Measurements from ENCODE around the gene EFHB. TPM values are rescaled to one million over a fixed set of nuclear protein-coding genes. Genes with fewer than 3 reads are reported as not detected.
"Not testable (repeated sequence)": the region's sequence is repeated elsewhere in the genome, so short reads cannot be mapped to it uniquely, and the experiment has no call there.

The EFHB gene, protein sequence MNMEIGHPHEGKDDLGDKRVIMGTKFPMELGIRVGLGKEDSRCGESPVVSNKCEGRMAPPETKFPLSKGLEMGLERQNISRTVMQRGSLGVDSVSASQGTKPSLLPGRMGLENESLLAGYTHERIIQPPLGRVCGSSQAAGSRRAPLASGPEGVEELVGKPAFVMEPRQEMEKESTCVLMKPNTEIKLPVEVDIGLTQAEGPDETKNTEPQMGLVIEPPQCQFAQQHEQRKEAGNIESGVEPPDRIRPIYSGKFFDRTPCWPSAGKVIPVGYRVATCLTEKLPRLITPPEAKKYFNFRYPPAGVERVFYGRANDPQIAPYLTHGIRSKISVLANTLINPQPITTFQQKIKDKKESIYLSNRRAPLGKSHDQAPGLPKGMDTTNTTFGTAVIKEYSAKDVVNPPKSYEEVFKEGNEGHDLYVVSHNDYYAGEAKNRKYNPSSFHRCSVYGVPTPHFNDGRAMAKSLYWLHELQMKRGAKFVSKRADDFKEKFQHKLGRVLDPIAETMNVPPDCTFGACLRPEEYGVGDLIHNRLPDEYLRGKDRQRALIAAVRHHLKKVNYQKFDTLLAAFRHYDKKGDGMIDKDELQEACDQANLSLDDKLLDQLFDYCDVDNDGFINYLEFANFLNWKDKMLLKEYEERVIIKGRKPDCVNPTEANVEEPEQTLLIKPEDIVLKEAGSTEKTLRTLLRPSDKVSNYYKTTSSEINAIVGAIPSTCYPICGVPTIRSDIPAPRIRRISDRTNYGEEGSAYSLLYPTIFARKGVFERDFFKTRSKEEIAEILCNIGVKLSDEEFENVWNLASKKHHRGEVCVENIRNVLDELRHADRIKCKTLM
- total RNA-seq: 0.20 and 0.32 TPM in 2 replicates

DNA sequence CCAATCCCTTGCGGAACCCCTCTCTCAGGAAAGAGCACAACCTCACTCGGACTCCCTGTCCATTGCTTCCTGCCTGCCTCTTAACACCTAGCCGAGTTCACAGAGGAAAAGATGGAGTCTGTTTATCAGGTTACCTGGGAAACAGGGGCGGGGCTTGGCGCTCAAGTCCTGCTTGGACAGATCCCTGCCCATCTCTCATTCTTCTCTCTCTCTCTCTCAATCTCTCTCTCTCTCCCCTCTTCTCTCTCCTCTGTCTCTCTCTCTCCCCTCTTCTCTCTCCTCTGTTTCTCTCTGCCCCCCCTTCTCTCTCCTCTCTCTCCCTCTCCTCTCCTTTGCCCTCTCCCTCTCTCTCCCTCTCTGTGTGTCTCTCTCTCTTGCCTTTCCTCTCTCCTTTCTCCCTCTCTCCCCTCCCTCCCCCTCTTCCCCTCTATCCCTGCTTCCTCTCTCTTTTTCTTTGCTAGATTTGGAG, at the start of gene EFHB:
TSS of gene EFHB (minus strand) at position 120 of the 469 bp plus-strand sequence. CDS start 199 bp downstream, outside the sequence.
- no peak for DNase-seq (ENCODE audit: low read depth, low spot score)

DNA sequence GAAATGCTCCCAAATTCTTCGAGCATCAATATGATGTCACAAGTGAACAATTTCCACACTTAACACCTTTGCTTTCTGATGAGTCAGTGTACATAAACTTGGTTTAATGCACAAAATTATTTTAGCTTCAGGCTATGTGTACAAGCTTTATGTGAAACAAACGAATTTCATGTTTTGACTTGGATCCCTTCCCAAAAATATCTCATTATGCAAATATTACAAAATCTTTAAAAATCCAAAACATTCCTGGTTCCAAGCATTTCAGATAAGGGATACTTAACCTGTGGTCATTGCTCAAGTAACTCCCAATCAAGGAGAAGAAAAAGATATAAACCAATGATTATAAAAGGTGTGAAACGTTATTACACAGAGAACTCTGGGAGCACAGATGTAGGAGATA, 38.0 kb upstream of the EFHB start:
- no peak for DNase-seq (ENCODE audit: low read depth, low spot score)

DNA sequence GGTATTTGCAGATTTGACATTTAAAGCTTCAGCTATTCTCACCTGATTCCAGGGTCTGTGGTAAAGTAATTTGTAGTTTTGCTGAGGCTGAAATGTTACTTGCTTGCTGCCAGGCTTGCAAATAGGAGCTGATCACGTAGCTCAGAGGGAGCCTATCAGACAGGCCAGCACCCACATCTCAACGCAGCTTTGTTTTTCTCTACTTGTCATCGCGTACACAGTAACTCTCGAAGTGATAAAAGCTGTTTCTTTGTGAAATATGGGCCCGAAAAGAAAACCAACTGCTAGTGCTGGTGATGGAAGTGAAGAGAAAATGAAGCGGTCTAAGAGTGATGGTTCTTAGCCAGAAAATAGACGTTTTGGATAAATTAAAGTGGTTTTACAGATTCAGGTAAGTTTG, 36.3 kb upstream of the EFHB start:
- DNase-seq (ENCODE audit: low read depth, low spot score): no peak

DNA sequence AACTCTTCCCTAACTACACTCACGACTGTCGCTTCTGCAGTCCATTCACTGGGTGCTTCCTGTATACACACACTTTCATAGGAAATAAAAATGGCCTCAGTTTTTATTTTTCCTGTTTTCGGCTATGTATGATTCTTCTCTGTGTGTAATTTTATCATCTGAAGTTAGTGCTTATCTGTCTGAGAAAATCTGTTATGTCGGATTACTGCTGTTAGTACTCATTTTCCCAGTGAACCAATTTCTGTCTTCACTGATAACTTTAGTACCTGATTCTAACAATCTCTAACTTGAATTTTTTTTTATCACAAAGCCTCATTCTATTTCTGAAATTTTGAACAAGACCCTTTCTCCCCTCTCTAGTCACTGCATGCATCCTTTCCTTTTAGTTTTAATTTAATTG, 33.8 kb upstream of the EFHB start:
- no peak for DNase-seq (ENCODE audit: low read depth, low spot score)

DNA sequence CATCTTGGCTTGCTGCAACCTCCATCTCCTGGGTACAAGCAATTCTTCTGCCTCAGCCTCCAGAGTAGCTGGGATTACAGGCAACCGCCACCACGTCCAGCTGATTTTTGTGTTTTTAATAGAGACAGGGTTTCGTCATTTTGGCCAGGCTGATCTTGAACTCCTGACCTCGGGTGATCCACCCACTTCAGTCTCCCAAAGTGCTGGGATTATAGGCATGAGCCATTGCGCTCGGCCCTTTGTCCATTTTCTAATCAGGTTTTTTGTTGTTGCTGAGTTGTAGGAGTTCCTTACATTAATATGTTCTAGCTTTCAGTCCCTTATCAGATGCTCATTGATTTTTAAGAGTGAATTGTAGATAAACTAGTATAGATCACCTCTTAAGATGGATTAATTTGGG, 33.2 kb upstream of the EFHB start:
- no peak for DNase-seq (ENCODE audit: low read depth, low spot score)

DNA sequence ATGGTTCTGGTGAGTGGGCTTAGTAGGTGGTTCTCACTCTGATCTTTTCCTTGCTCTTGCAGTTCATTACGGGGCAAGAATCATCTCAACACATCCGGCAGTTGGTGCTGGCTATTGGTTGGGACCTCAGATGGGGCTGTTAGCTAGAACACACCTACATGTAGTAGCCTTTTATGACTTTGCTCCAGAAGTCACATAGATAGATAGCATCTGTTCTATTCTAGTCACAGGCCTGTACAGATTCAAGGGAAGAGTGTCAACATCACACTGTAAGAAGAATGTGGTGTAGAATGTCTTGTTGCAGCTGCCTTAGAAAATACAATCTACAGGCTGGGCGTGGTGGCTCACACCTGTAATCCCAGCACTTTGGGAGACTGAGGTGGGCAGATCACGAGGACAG, 27.9 kb upstream of the EFHB start:
- DNase-seq (ENCODE audit: low read depth, low spot score): no peak

DNA sequence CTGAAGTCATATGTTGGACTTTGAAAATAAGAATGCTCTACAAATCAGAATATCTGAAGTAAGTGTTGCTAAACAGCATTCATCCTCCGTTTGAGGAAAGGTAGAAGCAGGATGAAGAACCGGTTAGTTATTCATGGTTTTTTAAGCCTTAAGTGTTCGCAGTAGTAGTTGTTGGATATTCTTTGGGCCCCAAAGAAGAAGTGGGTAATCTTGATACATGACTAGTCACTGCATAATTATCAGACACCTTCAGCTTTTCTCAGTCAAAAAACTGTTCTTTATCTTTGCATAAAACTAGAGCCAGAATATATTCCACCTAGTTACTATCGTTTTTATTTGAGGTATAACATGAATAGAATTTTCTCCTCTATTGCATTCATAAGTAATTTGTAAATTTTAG, 26.7 kb upstream of the EFHB start:
- DNase-seq (ENCODE audit: low read depth, low spot score): no peak

DNA sequence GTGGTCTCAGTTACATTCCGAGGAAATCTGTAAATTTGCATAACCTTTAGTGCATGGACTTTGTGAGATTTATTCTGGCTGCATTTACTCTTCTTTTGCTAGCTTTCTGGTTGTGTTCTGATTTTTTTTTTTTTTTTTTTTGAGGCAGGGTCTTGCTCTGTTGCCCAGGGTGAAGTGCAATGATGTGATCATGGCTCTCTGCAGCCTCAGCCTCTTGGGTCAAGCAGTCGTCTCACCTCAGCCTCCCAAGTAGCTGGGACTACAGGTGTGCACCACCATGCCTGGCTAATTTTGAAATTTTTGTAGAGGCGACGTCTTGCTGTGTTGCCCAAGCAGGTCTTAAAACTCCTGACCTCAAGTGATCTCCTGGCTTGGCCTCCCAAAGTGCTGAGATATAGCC, 25.5 kb upstream of the EFHB start:
- no peak for DNase-seq (ENCODE audit: low read depth, low spot score)

DNA sequence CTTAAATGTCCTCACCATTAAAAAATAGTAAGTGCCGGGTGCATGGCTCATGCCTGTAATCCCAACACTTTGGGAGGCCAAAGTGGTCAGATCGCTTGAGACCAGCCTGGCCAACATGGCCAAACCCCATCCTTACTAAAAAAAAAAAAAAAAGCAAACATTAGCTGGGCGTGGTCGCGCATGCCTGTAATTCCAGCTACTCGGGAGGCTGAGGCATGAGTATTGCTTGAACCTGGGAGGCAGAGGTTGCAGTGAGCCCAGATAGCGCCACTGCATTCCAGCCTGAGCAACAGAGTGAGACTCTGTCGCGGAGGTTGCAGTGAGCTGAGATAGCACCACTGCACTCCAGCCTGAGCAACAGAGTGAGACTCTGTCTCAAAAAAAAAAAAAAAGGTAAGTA, 23.3 kb upstream of the EFHB start:
- DNase-seq (ENCODE audit: low read depth, low spot score): not testable (repeated sequence)

DNA sequence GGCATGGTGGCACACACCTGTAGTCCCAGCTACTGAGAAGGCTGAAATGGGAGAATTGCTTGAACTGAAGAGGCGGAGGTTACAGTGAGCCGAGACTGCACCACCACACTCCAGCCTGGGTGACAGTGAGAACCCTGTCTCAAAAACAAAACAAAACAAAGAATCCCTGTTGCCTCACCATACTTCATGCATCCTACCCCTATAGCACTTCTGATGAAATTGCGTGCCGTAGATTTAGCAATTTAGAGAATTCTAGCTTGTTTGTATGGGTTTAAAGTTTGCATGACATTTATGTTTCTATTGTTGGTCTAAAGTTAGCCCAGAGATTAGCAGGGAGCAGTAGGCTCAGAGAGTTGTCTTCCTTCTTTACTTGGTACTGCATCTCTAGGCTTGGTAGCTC, 20.7 kb upstream of the EFHB start:
- no peak for DNase-seq (ENCODE audit: low read depth, low spot score)

DNA sequence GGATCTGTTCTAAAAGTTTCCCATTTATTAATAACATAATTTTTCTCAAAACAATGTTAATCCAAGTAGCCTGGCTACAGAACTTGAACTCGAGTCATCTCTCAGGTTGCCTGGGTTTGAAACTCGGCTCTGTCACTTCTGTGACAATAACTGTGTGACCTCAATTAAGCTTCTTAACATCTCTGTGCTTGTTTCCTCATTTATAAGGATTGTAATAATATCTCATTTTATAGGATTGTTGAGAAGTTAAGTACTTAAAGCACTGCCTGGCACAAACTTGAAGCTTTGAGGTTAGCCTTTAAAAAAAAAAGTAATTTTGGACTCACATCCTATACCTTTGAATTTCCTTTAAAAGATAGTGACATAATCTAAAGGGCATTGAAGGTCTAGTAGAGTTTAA, 16.3 kb upstream of the EFHB start:
- no peak for DNase-seq (ENCODE audit: low read depth, low spot score)

DNA sequence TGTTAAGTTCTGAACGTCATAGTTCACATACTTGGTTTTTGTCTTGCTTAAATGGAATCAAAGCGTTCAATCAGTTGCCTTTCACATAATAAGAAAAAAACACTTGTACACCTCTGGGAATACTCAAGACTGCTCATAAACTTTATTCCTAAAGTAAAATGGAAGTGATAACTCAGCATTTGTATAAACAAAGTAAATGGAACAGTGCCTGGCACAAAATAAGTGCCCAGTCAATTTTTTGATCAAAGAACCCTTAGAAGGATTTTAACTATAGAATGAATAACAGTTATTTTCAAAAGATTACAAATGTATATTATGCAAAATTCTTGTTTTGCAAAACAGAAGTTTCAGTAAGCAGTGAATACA, 14.2 kb upstream of the EFHB start:
- no peak for DNase-seq (ENCODE audit: low read depth, low spot score)

DNA sequence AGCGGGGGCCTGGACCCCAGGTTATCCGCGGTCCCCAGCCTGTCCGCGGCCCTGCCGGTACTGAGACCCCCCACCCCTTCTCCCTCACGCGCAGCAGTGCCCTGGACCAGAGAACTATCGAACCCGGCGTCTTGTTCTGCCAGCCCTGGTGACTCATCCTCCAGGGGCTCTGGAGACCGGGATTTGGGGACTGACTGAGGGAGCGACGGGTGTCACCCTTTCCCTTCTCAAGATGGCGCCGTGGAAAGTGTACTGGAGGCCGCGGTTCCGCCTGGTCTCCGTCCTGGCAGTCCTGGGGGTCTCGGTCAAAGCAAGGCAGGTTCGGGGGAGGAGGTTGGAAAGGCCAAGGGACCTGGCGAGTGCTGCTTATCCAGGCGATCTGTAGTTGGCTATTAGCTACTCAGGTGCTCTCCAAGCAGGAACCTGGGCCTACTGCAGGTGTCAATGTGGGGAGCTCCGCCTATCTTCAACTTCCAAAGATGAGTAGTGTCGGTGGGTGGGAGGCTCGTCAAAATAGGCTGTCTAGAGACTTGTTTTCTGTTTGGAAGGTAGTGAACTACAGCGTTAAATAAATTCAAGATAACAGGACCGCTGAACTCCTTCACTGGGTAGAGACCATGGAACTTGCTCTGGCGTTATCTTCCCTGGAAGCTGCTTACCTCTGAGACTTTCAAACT, 13.7 kb upstream of the EFHB start:
- no peak for DNase-seq (ENCODE audit: low read depth, low spot score)

DNA sequence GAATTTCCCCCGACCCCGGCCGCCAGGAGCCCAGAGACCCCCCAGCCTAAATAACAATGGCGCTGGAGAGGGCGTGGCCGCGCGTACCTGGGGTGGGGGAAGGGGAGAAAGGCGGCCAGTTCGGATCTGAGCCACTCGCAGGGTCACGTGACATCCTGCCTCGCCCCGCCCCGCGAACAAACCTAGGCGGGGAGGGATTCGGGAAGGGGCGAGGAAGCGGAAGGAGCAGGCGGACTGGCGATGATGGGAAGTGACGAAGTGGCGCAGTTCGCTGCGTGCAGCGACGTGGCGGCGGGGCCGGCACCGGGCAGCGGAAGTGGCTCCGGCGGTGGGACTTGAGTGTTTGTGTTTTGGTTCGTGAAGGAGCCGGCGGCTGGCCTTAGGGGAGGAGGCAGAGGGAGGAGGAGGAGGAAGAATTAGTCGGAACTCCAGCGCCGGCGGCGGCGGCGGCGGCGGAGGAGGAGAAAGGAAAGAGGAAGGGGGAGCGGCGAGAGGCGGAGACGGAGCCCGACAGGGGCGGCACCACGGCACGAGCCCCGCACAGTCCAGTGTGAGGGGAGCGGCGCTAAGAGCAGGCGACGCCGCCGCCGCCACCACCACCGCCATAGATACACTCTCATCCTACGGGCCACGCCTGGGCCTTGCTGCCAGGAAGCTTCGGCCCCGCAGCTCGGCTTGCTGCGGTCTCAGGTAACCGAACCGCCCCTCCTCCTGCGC, 13.0 kb upstream of the EFHB start, which contains the start of gene RAB5A:
TSS of gene RAB5A (plus strand) at position 266 of the 717 bp plus-strand sequence. CDS start 3,802 bp downstream, outside the sequence.
- DNase-seq (ENCODE audit: low read depth, low spot score): peak; percentile 96

DNA sequence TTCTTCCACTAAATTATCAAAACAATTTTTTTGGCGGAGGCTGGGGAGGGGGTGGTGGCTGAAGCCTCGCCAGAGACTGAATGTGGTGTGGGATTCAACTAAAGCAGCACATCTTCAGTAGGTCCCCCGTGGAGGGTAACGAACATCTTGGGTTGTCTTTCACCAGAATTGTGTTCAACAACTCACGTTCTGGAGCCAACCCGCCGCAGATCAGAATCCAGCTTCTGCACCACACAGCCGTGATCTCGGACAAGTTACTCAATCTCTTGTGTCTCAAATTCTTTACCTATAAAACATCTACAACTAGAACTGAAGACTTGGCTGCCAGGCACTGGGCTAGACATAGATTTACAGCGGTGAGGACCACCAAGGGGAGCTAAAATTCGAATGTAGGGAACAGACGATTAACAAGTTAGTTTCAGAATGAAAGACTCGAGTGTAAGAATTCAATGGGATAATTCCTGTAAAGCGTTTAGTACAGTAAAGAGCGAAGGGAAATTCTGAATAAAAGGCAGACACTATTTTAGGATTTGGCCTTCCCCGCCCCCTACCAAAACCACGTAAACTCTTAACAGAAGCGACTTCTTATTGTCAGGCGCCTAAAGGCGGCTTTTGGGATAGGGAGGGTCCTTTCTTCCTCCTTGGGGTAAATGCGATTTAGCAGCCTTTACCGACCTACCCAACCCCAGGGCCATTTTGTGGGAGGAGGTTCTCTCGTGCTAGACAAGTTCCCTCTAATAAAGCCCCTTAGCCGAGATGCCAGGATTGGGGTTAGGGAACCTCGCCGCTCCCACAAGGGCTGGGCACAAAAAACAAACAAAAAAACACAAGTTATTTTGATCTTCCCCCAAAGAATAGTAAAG, 12.2 kb upstream of the EFHB start:
- no peak for DNase-seq (ENCODE audit: low read depth, low spot score)

DNA sequence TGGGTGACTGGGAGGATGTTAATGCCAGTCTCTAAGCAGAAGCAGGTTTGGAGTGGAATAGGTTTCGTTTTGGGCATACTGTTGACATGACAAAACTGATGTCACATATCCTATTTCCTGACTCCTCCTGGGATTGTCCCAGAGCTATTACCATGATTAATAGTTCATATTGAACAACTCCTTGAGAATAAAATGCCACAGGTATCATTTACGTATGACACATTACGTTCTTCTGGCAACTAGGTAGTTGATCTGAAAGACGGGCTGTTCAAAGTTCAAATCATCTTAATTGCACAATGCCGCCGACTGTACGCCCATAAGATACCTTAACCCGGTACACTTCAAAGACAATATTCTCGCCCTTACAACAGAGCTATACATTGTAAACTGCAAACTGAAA, 11.5 kb upstream of the EFHB start:
- DNase-seq (ENCODE audit: low read depth, low spot score): no peak

DNA sequence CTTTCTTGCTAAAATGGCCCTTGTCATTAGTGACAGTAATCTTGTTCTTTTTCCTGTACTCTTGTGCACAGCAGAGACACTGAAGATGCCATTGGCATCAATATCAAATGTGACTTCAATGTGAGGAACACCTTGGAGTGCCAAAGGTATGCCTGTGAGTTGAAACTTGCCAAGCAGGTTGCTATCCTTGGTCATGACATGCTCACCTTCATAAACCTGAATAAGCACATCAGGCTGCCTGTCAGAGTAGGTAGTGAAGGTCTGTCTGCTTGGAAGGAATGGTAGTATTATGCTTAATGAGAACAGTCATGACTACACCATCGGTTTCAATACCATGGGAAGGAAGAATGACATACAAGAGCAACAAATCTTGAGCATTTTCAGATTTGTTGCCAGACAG, 6.6 kb upstream of the EFHB start:
- no peak for DNase-seq (ENCODE audit: low read depth, low spot score)

DNA sequence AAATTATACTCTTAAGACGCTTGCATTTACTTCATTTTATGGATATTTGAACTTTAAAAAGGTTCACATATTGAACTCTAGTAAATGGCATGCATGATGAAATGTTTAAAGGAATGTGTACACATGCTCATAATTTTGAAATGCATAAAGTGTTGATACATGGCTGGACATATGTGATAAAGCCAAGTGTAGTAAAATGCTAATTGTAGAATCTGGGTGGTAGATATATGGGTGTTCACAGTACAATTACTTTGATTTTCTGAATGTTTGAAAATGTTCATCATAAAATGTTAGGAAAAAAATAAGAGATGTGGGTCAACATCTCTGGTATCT, 4.2 kb upstream of the EFHB start:
- DNase-seq (ENCODE audit: low read depth, low spot score): no peak

DNA sequence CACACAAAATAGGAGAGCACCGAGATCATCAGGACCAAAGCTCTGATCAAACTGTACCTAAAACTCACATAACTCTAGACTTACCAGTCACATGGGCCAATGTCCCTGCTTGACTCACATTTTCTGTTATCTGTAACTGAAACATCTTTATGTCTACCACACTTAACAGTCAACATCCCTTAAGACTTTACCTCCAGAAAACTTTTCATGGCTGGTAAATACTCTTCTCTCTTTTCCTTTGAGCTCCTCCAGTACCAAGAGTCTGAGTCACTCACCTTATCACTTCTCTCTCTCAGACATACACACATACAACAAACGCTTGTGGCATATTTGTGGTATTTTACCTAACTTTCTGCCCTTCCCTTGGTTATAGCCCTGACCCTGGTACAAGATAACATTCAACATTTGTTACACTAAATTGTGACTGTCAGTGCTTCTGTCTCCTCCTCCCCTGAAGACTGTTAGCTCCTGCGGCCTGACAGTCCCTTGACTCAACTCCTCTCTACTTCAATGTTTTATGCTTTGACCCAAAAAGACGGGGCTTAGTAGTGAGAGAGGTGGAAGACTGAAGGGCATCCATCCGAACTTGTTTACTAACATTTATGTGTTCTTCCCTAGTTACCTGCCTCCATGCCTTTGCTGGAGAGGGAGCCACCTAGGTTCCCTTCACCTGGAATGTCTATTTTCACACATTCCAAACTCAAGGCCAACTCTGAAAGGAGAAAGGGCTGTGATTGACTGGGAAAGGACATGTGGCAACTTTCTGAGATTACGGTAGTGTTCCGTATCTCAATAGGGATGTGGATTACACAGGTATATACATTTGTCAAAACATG, 3.7 kb upstream of the EFHB start:
- DNase-seq (ENCODE audit: low read depth, low spot score): no peak

DNA sequence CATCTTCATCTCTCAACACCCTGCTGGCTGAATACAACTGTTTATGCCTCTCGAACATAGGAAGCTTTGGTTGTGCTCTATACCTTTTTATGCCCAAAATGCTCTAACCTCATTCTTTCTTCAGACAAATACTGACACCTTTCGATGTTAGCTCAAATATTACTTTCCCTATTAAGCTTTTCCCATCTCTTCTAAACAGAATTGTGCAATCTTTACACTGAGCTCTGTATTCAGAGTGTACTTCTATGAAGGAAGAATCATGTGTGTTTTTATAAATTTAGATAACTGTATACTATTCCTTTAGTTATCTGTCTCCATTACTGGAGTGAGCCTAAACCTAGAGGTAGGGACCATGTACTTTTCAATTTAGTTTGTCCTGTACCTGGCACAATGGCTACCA, 1.6 kb downstream of the EFHB start:
- DNase-seq (ENCODE audit: low read depth, low spot score): no peak
